ENCODE results near the gene OLFML3. TPM values are rescaled to one million over a fixed set of nuclear protein-coding genes. Genes with fewer than 3 reads are reported as not detected.
A peak's percentile ranks its signal among the peaks of the same experiment; 100 is the strongest.
"Not testable (repeated sequence)": the region's sequence is repeated elsewhere in the genome, so short reads cannot be mapped to it uniquely, and the experiment has no call there.

Gene OLFML3
- total RNA-seq, 1 donor from 2014 or later = 370 TPM

GRCh38 chr1:113991467-113991997, 12.3 kb downstream of the OLFML3 start:
- DNase-seq (ENCODE audit: low spot score) = no peak

- DNase-seq (ENCODE audit: low spot score) = no peak
Measured at GRCh38 chr1:113993072-113993471, 13.8 kb downstream of the OLFML3 start.

GRCh38 chr1:113993766-113994165, 14.5 kb downstream of the OLFML3 start:
- DNase-seq (ENCODE audit: low spot score) = no peak

GRCh38 chr1:113995382-113995781, 16.1 kb downstream of the OLFML3 start:
- no peak for DNase-seq (ENCODE audit: low spot score)

- peak; percentile 73 for DNase-seq (ENCODE audit: low spot score)
Measured at GRCh38 chr1:113998361-113998760, 19.1 kb downstream of the OLFML3 start.

GRCh38 chr1:113999233-113999632, 20.0 kb downstream of the OLFML3 start:
- no peak for DNase-seq (ENCODE audit: low spot score)

- DNase-seq (ENCODE audit: low spot score) = no peak
Measured at GRCh38 chr1:113999799-114000198, 20.5 kb downstream of the OLFML3 start.

GRCh38 chr1:114000406-114000805, 21.1 kb downstream of the OLFML3 start:
- DNase-seq (ENCODE audit: low spot score) = no peak

- DNase-seq (ENCODE audit: low spot score) = peak; percentile 81
Measured at GRCh38 chr1:114002492-114003239, 23.4 kb downstream of the OLFML3 start.

- peak; percentile 33 for DNase-seq (ENCODE audit: low spot score)
Measured at GRCh38 chr1:114003431-114003830, 24.2 kb downstream of the OLFML3 start.

- not testable (repeated sequence) for DNase-seq (ENCODE audit: low spot score)
Measured at GRCh38 chr1:114006825-114007224, 27.6 kb downstream of the OLFML3 start.

GRCh38 chr1:114008480-114008941, 29.2 kb downstream of the OLFML3 start:
- peak; percentile 55 for DNase-seq (ENCODE audit: low spot score)

- no peak for DNase-seq (ENCODE audit: low spot score)
Measured at GRCh38 chr1:114008993-114009392, 29.7 kb downstream of the OLFML3 start.

GRCh38 chr1:114009393-114009792, 30.1 kb downstream of the OLFML3 start:
- DNase-seq (ENCODE audit: low spot score) = no peak

GRCh38 chr1:114010433-114011184, 31.3 kb downstream of the OLFML3 start:
- DNase-seq (ENCODE audit: low spot score) = no peak

- no peak for DNase-seq (ENCODE audit: low spot score)
Measured at GRCh38 chr1:114011796-114012195, 32.5 kb downstream of the OLFML3 start.

GRCh38 chr1:114015075-114015474, 35.8 kb downstream of the OLFML3 start:
- DNase-seq (ENCODE audit: low spot score) = no peak

GRCh38 chr1:114019724-114020123, 40.5 kb downstream of the OLFML3 start:
- not testable (repeated sequence) for DNase-seq (ENCODE audit: low spot score)

- no peak for DNase-seq (ENCODE audit: low spot score)
Measured at GRCh38 chr1:114021665-114022099, 42.4 kb downstream of the OLFML3 start.

- DNase-seq (ENCODE audit: low spot score) = no peak
Measured at GRCh38 chr1:114022877-114023276, 43.6 kb downstream of the OLFML3 start.

- no peak for DNase-seq (ENCODE audit: low spot score)
Measured at GRCh38 chr1:114023377-114023776, 44.1 kb downstream of the OLFML3 start.

GRCh38 chr1:114024049-114024448, 44.8 kb downstream of the OLFML3 start:
- DNase-seq (ENCODE audit: low spot score) = peak; percentile 87
